GM12801 (cell line): ENCODE data around the gene TSTD2.

Experiments used
- CTCF ChIP-seq: IDR thresholded peaks from one replicate; pipeline ENCODE4 v1.5.1; 2011; ENCODE audit warnings: control low read depth; ENCODE audit not compliant: insufficient read length; ENCODE audit errors: extremely low read depth

The TSTD2 gene

GRCh38 chr9:97632985-97633858 is at the start of gene TSTD2, which contains the start of gene NCBP1:
Gene TSTD2, minus strand, starts transcription at chr9:97633368. Its CDS starts 5,806 bp downstream, at chr9:97627562.
Gene NCBP1, plus strand, starts transcription at chr9:97633821. Its CDS starts 61 bp downstream, at chr9:97633882.
- no peak for TF ChIP-seq CTCF

- no peak for TF ChIP-seq CTCF
Observed at GRCh38 chr9:97682242-97682641, 49.1 kb upstream of the TSTD2 start.

GRCh38 chr9:97675655-97676054 is 42.5 kb upstream of the TSTD2 start:
- no peak for TF ChIP-seq CTCF

- TF ChIP-seq CTCF = no peak
Observed at GRCh38 chr9:97673922-97674321, 40.8 kb upstream of the TSTD2 start.

- TF ChIP-seq CTCF = no peak
Observed at GRCh38 chr9:97672403-97672802, 39.2 kb upstream of the TSTD2 start.

- TF ChIP-seq CTCF = no peak
Observed at GRCh38 chr9:97670586-97670985, 37.4 kb upstream of the TSTD2 start.

GRCh38 chr9:97668485-97668884 is 35.3 kb upstream of the TSTD2 start:
- TF ChIP-seq CTCF = no peak
